ENCODE measurements around the gene ADGRD1.

The ADGRD1 gene

GRCh38 chr12:131024026-131024425 is 70.3 kb downstream of the ADGRD1 start:
- no peak for DNase-seq (ENCODE audit: low read depth)

GRCh38 chr12:131024721-131025120 is 71.0 kb downstream of the ADGRD1 start:
- DNase-seq (ENCODE audit: low read depth), result no peak

- DNase-seq (ENCODE audit: low read depth), result no peak
These were observed 71.5 kb downstream of the ADGRD1 start for GRCh38 chr12:131025234-131025633.

- no peak for DNase-seq (ENCODE audit: low read depth)
These were observed 72.4 kb downstream of the ADGRD1 start for GRCh38 chr12:131025939-131026702.

GRCh38 chr12:131026754-131027153 is 73.0 kb downstream of the ADGRD1 start:
- no peak for DNase-seq (ENCODE audit: low read depth)

GRCh38 chr12:131027264-131027663 is 73.6 kb downstream of the ADGRD1 start:
- no peak for DNase-seq (ENCODE audit: low read depth)

- no peak for DNase-seq (ENCODE audit: low read depth)
These were observed 74.3 kb downstream of the ADGRD1 start for GRCh38 chr12:131027876-131028586.

GRCh38 chr12:131028587-131029338 is 75.1 kb downstream of the ADGRD1 start:
- no peak for DNase-seq (ENCODE audit: low read depth)

- DNase-seq (ENCODE audit: low read depth), result no peak
These were observed 77.0 kb downstream of the ADGRD1 start for GRCh38 chr12:131030472-131031328.

GRCh38 chr12:131032082-131032750 is 78.5 kb downstream of the ADGRD1 start:
- DNase-seq (ENCODE audit: low read depth), result no peak

- no peak for DNase-seq (ENCODE audit: low read depth)
These were observed 79.8 kb downstream of the ADGRD1 start for GRCh38 chr12:131033486-131033885.

GRCh38 chr12:131033886-131034482 is 80.3 kb downstream of the ADGRD1 start:
- no peak for DNase-seq (ENCODE audit: low read depth)

GRCh38 chr12:131034631-131035244 is 81.0 kb downstream of the ADGRD1 start:
- no peak for DNase-seq (ENCODE audit: low read depth)

- no peak for DNase-seq (ENCODE audit: low read depth)
These were observed 81.6 kb downstream of the ADGRD1 start for GRCh38 chr12:131035245-131035681.

- no peak for DNase-seq (ENCODE audit: low read depth)
These were observed 84.5 kb downstream of the ADGRD1 start for GRCh38 chr12:131038159-131038558.

GRCh38 chr12:131038961-131039950 is 85.5 kb downstream of the ADGRD1 start:
- no peak for DNase-seq (ENCODE audit: low read depth)

GRCh38 chr12:131040491-131040890 is 86.8 kb downstream of the ADGRD1 start:
- no peak for DNase-seq (ENCODE audit: low read depth)

- no peak for DNase-seq (ENCODE audit: low read depth)
These were observed 87.7 kb downstream of the ADGRD1 start for GRCh38 chr12:131041216-131041967.
